ENCODE data around the gene ING4.

ING4 gene

DNA sequence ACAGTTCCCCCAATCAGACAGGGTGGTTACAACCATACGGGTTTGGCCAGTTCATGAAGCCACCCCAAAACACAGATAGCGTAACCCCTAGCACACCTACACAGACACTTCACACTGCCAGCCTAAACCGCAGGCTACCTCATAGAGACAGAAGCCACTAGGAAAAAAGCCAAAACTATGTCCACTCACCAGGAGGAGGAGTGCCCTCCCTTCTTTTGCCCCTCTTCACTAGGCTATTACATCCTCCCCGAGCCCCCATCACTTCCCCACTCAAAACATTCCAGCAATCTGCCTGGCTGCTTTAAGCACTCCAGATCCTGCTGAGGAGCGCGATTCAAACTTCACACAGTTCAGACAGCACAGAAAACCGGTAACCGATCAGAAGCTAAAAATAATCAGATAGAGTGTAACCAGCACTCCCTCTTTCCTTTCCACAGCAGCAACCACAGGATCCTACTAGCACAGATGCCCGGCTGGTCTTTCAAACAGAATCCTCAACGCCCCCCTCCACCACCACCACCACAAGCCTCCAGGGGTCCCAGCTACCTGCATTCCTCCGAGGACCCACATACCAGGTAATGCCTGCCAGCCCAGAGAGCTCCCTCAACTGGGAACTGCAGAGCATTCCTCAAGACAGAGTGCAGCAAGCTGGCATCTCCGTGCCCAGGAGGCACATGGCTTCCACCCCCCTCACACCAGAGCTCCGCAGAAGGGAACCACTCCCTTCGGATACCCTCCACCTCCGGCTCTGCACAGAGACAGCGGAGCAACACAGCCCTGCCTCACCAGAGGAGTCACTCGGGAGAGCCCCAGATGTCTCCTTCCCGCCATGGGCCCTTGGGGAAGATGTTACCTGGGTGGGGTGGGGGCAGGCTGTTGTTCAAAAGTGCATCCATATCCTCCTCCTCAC lies 57.2 kb downstream of the ING4 start:
- DNase-seq = no peak

DNA sequence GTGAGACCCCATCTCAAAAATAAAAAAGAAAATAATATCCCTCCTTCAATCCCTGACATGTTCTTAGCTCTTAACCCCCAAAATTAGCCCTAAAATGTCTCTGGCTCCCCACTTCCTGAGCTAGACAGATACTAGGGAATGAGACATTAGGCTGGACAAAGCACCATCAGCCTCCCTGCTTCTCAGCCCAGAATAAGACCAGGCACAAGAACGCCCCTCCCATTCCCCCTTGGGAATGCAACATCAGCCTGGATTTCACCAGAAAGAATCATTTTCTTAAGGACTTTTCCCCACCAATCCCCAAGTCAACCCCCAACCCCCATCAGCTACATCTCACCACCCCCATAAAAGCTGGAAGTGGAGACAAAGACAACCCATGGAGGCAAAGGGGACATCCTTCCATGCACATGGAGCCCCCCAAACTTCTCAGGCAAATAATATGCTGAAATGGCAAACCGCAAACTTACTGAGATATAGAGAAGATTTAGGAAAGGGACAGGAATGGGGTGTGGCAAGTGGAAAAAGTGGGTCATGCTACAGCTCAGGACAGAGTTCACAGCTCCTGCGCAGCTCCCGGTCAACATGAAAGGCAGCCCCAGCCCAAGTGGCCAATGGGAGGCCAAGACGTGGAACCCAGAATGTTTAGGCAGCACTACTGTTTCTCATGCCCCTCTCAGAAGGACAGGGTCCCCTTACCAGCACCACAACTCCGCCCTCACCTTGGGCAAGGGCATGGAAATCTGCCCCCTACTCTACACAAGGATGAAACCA lies 58.5 kb downstream of the ING4 start:
- no peak for DNase-seq

DNA sequence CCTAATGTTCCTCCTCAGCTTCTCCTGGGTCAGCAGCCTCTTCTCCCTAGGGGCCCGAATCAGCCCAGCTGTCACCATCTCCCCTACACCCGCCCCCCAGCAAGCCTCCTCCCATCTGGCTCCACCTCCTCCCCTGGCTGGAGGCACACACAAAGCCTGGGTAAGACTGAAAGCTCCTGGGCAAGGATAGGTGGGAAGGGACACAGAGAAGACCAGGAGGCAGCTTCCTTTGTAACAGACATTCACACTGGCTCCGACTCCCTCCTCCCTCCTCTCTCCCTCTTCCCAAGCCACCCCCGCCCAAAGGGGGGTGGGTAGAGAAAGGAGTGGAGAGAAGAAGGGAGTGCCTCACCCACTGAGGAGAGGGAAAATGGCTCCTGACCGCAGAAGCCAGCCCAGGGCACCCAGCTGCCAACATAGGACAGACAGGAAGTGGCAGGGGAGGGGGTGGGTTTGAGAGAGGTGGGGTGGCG lies 59.8 kb downstream of the ING4 start:
- peak; percentile 81 for DNase-seq

DNA sequence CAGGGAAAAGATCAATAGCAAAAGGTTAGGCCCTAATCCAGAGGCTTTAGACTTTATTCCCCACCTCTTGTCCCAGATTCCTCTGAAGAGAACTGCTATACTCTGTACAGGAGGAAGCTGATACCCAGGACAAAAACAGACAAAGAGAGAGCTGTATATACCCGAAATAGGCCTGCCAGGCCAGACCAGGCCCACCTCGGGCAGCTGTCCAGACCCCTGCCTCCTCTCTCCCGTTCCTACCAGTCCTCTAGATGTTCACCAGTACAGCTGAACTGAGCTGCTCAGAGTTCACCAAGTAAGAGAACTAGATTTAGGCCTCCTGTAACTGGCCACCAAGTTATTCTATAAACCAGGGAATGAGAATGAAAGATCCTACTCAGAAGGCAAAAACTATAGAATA lies 60.4 kb downstream of the ING4 start:
- DNase-seq = no peak

Data from NCI-H1694 treated with DMSO at 0.1 percent for 48 hours (cell line).